Activated CD8-positive, alpha-beta T cell treated with anti-CD3 and anti-CD28 coated beads for 36 hours (primary cell): ENCODE data around the gene MRPL53. TPM values are rescaled to one million over a fixed set of nuclear protein-coding genes. Genes with fewer than 3 reads are reported as not detected.
A peak's percentile ranks its signal among the peaks of the same experiment; 100 is the strongest.
"Not testable (repeated sequence)": the region's sequence is repeated elsewhere in the genome, so short reads cannot be mapped to it uniquely, and the experiment has no call there.

Source experiments
- ATAC-seq: fragments of 200-7000 bp; cut with Tn5 transposase; one replicate; pipeline ENCODE4 v1.10.0; 2021; ENCODE audit warnings: mild to moderate bottlenecking, moderate library complexity
- CTCF ChIA-PET: fragments of 350-600 bp; sonication (Branson Sonifier 250); formaldehyde crosslinking; loops from one replicate; lab custom pipeline; 2021; ENCODE audit warnings: antibody characterized with exemption; lab: Charles Lee
- POLR2A ChIA-PET: fragments of 350-600 bp; sonication (Branson Sonifier 250); formaldehyde crosslinking; loops from one replicate; lab custom pipeline; 2021; ENCODE audit warnings: antibody characterized with exemption; lab: Charles Lee
- DNase-seq: peaks from one replicate; pipeline ENCODE4 v3.0.0-alpha.2; 2020
- H3K27ac Mint-ChIP-seq: one replicate; pipeline ENCODE4 v1.8.0; 2021; ENCODE audit warnings: mild to moderate bottlenecking, mixed read lengths
- H3K27me3 Mint-ChIP-seq: one replicate; pipeline ENCODE4 v1.8.0; 2021; ENCODE audit warnings: mixed read lengths
- H3K36me3 Mint-ChIP-seq: one replicate; pipeline ENCODE4 v1.8.0; 2021; ENCODE audit warnings: low read depth, mixed read lengths
- H3K4me1 Mint-ChIP-seq: one replicate; pipeline ENCODE4 v1.8.0; 2021; ENCODE audit warnings: low read depth, mixed read lengths
- H3K4me3 Mint-ChIP-seq: one replicate; pipeline ENCODE4 v1.8.0; 2021; ENCODE audit warnings: mild to moderate bottlenecking, moderate library complexity, mixed read lengths
- H3K9me3 Mint-ChIP-seq: one replicate; pipeline ENCODE4 v1.8.0; 2021; ENCODE audit warnings: mixed read lengths
- intact Hi-C: fragments of 100-400 bp; cut with micrococcal nuclease; formaldehyde crosslinking; loops from one replicate; pipeline ENCODE4 v1.10.0; 2022
- total RNA-seq, 2 experiments: library from RNA; stranded (reverse); gene quantifications; one replicate each; pipeline ENCODE4 v1.2.3, GENCODE V29; 2021
- TF ChIP-seq, protein P1 (sequence below): fragments of 200-600 bp; IDR thresholded peaks from one replicate; pipeline ENCODE4 v1.8.0; 2022; ENCODE audit warnings: antibody characterized with exemption, mild to moderate bottlenecking

MRPL53 gene
- total RNA-seq, 2 experiments from 2014 or later = 111 to 113 TPM

GRCh38 chr2:74471332-74472065, 981 bp downstream of the MRPL53 start:
- CTCF ChIA-PET = interaction anchor here (1.3 to 2.7 kb wide), 4 partner anchors 10 to 15 kb away, joined by 5 to 35 read pairs (median 9); partner anchors contain the start of genes CCDC142, TTC31 and WBP1
- POLR2A ChIA-PET = interaction anchor here (0.8 to 3.2 kb wide), 9 partner anchors 10 to 734 kb away, joined by 3 to 43 read pairs (median 4); partner anchors contain the start of genes CCDC142, TPRKB, TTC31 and WBP1
- peaks cover 22% of the 10 kb centered on the region for H3K36me3 Mint-ChIP-seq
- no peaks in the 10 kb centered on the region for H3K9me3 Mint-ChIP-seq
- no peaks in the 10 kb centered on the region for H3K27me3 Mint-ChIP-seq
- H3K27ac Mint-ChIP-seq = peak overlapping the region; percentile 93
- TF ChIP-seq, protein P1, sequence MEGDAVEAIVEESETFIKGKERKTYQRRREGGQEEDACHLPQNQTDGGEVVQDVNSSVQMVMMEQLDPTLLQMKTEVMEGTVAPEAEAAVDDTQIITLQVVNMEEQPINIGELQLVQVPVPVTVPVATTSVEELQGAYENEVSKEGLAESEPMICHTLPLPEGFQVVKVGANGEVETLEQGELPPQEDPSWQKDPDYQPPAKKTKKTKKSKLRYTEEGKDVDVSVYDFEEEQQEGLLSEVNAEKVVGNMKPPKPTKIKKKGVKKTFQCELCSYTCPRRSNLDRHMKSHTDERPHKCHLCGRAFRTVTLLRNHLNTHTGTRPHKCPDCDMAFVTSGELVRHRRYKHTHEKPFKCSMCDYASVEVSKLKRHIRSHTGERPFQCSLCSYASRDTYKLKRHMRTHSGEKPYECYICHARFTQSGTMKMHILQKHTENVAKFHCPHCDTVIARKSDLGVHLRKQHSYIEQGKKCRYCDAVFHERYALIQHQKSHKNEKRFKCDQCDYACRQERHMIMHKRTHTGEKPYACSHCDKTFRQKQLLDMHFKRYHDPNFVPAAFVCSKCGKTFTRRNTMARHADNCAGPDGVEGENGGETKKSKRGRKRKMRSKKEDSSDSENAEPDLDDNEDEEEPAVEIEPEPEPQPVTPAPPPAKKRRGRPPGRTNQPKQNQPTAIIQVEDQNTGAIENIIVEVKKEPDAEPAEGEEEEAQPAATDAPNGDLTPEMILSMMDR = no peak
- peaks cover 16% of the 10 kb centered on the region for H3K4me1 Mint-ChIP-seq
- peak overlapping the region; percentile 95 for H3K4me3 Mint-ChIP-seq
- intact Hi-C loops = no loop called here
- DNase-seq = no peak
- ATAC-seq = no peak

DNA sequence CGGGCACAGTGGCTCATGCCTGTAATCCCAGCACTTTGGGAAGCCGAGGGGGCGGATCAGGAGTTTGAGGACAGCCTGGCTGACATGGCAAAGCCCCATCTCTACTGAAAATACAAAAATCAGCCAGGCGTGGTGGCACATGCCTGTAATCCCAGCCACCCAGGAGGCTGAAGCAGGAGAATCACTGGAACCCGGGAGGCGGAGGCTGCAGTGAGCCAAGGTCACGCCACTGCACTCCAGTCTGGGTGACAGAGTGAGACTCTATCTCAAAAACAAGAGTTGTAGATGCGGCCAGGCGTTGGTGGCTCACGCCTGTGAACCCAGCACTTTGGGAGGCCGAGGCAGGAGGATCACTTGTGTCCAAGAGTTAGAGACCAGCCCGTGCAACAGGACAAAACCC, 1.7 kb downstream of the MRPL53 start:
- H3K27ac Mint-ChIP-seq = peak overlapping the region; percentile 76
- peaks cover 22% of the 10 kb centered on the region for H3K36me3 Mint-ChIP-seq
- POLR2A ChIA-PET = interaction anchor here (1.0 to 3.2 kb wide), 3 partner anchors 11 to 14 kb away, joined by 3 to 25 read pairs (median 4); partner anchors contain the start of gene WBP1
- intact Hi-C loops, DNase-seq, H3K9me3 Mint-ChIP-seq, ATAC-seq, H3K27me3 Mint-ChIP-seq: not testable (repeated sequence)
- CTCF ChIA-PET = interaction anchor here (1.3 to 2.7 kb wide), 3 partner anchors 9 to 14 kb away, joined by 5 to 35 read pairs (median 8); partner anchors contain the start of genes CCDC142 and TTC31
- peaks cover 19% of the 10 kb centered on the region for H3K4me1 Mint-ChIP-seq
- H3K4me3 Mint-ChIP-seq = peak overlapping the region; percentile 58

GRCh38 chr2:74464406-74464805, 8.1 kb downstream of the MRPL53 start:
- no peaks in the 10 kb centered on the region for H3K9me3 Mint-ChIP-seq
- H3K4me1 Mint-ChIP-seq = peaks cover 23% of the 10 kb centered on the region
- TF ChIP-seq, protein P1 = no peak
- DNase-seq = no peak
- H3K27ac Mint-ChIP-seq = peak overlapping the region; percentile 83
- ChIA-PET CTCF (interaction anchor here (1.0 to 2.4 kb wide), 3 partner anchors 9 to 18 kb away, joined by 4 to 9 read pairs (median 6); partner anchors contain the start of genes CCDC142, INO80B and TTC31), POLR2A (interaction anchor here (0.5 to 2.2 kb wide), 7 partner anchors 8 to 46 kb away, joined by 3 to 13 read pairs (median 6); partner anchors contain the start of genes CCDC142, INO80B, MRPL53 and TTC31)
- peak overlapping the region; percentile 99 for H3K4me3 Mint-ChIP-seq
- intact Hi-C loops = no loop called here
- peaks cover 11% of the 10 kb centered on the region for H3K36me3 Mint-ChIP-seq
- peak; percentile 6 for ATAC-seq
- no peaks in the 10 kb centered on the region for H3K27me3 Mint-ChIP-seq

DNA sequence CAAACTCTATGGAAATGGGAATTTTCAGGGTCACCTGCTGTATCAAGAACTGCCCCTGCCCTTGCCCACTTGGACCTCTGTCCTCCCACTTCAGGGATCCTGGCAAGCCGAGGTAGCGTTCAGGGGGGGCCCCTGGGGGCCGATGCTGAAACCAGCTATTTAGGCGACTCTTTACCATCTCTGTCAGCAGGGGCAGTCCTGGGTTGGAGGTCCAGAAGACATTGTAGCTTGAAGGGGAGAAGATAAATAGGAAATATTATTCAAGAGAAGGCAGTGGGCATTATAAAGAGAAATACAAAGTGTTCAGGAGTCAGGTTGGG, 9.7 kb downstream of the MRPL53 start:
- POLR2A ChIA-PET = interaction anchor here (1.1 kb wide), 1 partner anchor 10 kb away, joined by 3 read pairs; the partner anchor contains the start of gene MRPL53
- no peak for DNase-seq
- TF ChIP-seq, protein P1 = no peak
- Mint-ChIP-seq H3K4me1 (peaks cover 25% of the 10 kb centered on the region), H3K36me3 (peaks cover 11% of the 10 kb centered on the region), H3K27ac (no peak overlapping the region), H3K4me3 (peak overlapping the region; percentile 63), H3K9me3 (no peaks in the 10 kb centered on the region), H3K27me3 (no peaks in the 10 kb centered on the region)
- no peak for ATAC-seq
- intact Hi-C loops = loop anchor here (2.0 kb wide), 1 partner anchor 14 kb away; no protein-coding TSS in a partner anchor
- CTCF ChIA-PET = interaction anchor here (1.3 to 2.5 kb wide), 2 partner anchors 9 to 13 kb away, joined by 3 to 8 read pairs; partner anchors contain the start of gene MRPL53

- Mint-ChIP-seq H3K4me1 (peaks cover 26% of the 10 kb centered on the region), H3K9me3 (no peaks in the 10 kb centered on the region), H3K27ac (no peak overlapping the region), H3K27me3 (no peaks in the 10 kb centered on the region), H3K4me3 (no peak overlapping the region), H3K36me3 (peaks cover 12% of the 10 kb centered on the region)
- ATAC-seq = no peak
- POLR2A ChIA-PET = interaction anchor here (0.8 to 1.1 kb wide), 3 partner anchors 9 to 11 kb away, joined by 3 to 5 read pairs (median 3); partner anchors contain the start of gene MRPL53
- CTCF ChIA-PET = interaction anchor here (0.7 to 2.5 kb wide), 5 partner anchors 10 to 70 kb away, joined by 3 to 8 read pairs (median 3); partner anchors contain the start of gene MRPL53
- TF ChIP-seq, protein P1 = no peak
- intact Hi-C loops = loop anchor here (2.0 kb wide), 1 partner anchor 15 kb away; no protein-coding TSS in a partner anchor
- DNase-seq = no peak
Observed at GRCh38 chr2:74462054-74462785, 10.3 kb downstream of the MRPL53 start.
